Gastroesophageal sphincter (tissue), 4 donors: ENCODE data around the gene GPR137. TPM values are rescaled to one million over a fixed set of nuclear protein-coding genes. Genes with fewer than 3 reads are reported as not detected.
"Not testable (repeated sequence)": the region's sequence is repeated elsewhere in the genome, so short reads cannot be mapped to it uniquely, and the experiment has no call there.

ENCODE experiments used
- ATAC-seq: fragments of 150-250 bp; one replicate; pipeline ENCODE4 v1.9.1; 2016; ENCODE audit warnings: mild to moderate bottlenecking, moderate library complexity
- H3K27ac ChIP-seq, 4 donors: fragments of 200-600 bp; sonication (generic) in 3 of 4; 1 replicate in 3 of 4; 2 replicates in 1 of 4; pipeline ENCODE4 v1.5.1; 2016 to 2019
- H3K27me3 ChIP-seq: fragments of 200-600 bp; sonication (generic); one replicate; pipeline ENCODE4 v1.5.1; 2019
- H3K36me3 ChIP-seq, 2 donors: fragments of 200-600 bp; sonication (generic); one replicate each; pipeline ENCODE4 v1.5.1; 2019; ENCODE audit warnings: control low read depth in 1 of 2
- H3K4me1 ChIP-seq, 3 donors: fragments of 200-600 bp; sonication (generic); 1 replicate in 2 of 3; 2 replicates in 1 of 3; pipeline ENCODE4 v1.5.1; 2016 to 2019; ENCODE audit warnings: control low read depth in 2 of 3
- H3K4me3 ChIP-seq, 2 donors: fragments of 200-600 bp; sonication (generic); one replicate each; pipeline ENCODE4 v1.5.1; 2019; ENCODE audit warnings: mild to moderate bottlenecking in 1 of 2, moderate library complexity in 1 of 2
- H3K9me3 ChIP-seq, 3 donors: fragments of 200-600 bp; sonication (generic); one replicate each; pipeline ENCODE4 v1.5.1; 2017 to 2019; ENCODE audit warnings: control low read depth in 2 of 3
- EP300 ChIP-seq: sonication (generic); formaldehyde crosslinking; IDR thresholded peaks from one replicate; pipeline ENCODE4 v1.6.1; 2017; ENCODE audit warnings: antibody characterized with exemption, mild to moderate bottlenecking
- POLR2A ChIP-seq, 2 donors: fragments of 450-650 bp; IDR thresholded peaks; one replicate each; pipeline ENCODE4 v1.6.1; 2017; ENCODE audit warnings: antibody characterized with exemption in 2 of 2, mild to moderate bottlenecking in 2 of 2, moderate library complexity in 1 of 2
- POLR2AphosphoS5 ChIP-seq: sonication (generic); formaldehyde crosslinking; IDR thresholded peaks from one replicate; pipeline ENCODE4 v1.6.1; 2017; ENCODE audit warnings: antibody characterized with exemption
- WGBS, 2 donors: methylation state at CpG; one replicate each; pipeline ENCODE4 v1.1.5; 2018; ENCODE audit warnings: low coverage in 1 of 2; 5-methylcytosine and 5-hydroxymethylcytosine counted together
- total RNA-seq, 4 donors: library from RNA; depleted of rRNA; stranded (reverse); fragments of >200 nt; gene quantifications; one replicate each; pipeline ENCODE4 v1.1.0, GENCODE V29; 2016
- TF ChIP-seq, protein P1 (sequence below), 4 experiments: fragments of 200-600 bp in 2 of 4; fragments of 450-650 bp in 2 of 4; sonication (generic) in 1 of 4; IDR thresholded peaks; one replicate each; pipeline ENCODE4 v1.5.1; 2017 to 2019; ENCODE audit warnings: antibody characterized with exemption in 4 of 4, mild to moderate bottlenecking in 2 of 4, moderate library complexity in 2 of 4

The GPR137 gene
- total RNA-seq, 4 donors from 2014 or later, result 14.0 to 37.1 (median 27.6) TPM

DNA sequence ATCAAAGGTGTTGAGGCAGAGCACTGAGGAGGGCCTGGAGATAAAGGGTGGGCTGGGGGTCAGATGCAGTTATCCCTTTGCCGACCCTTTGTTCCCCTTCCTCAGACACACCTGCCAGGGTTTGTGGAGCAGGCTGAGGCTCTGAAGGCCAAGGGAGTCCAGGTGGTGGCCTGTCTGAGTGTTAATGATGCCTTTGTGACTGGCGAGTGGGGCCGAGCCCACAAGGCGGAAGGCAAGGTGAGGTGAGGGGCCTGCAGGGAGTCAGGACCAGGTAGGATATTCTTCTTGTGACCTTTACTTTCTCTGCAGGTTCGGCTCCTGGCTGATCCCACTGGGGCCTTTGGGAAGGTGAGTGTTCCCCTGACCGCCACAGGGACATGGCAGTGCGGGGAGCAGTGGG, 34.9 kb downstream of the GPR137 start:
- 93% methylated on average over 3 of the region's 7 CpGs; no CpG with 5 or more reads in 1 of the 2 donors for WGBS, 2 donors
- ATAC-seq, result no peak
- Histone ChIP-seq H3K36me3 (peaks cover 0 to 42% of the 10 kb centered on the region in 2 donors), H3K9me3 (no peaks in the 10 kb centered on the region), H3K4me1 (peaks cover 0 to 31% (median 14%) of the 10 kb centered on the region in 3 donors), H3K27me3 (no peaks in the 10 kb centered on the region), H3K4me3 (no peak overlapping the region), H3K27ac (no peak overlapping the region)
- TF ChIP-seq, protein P1, sequence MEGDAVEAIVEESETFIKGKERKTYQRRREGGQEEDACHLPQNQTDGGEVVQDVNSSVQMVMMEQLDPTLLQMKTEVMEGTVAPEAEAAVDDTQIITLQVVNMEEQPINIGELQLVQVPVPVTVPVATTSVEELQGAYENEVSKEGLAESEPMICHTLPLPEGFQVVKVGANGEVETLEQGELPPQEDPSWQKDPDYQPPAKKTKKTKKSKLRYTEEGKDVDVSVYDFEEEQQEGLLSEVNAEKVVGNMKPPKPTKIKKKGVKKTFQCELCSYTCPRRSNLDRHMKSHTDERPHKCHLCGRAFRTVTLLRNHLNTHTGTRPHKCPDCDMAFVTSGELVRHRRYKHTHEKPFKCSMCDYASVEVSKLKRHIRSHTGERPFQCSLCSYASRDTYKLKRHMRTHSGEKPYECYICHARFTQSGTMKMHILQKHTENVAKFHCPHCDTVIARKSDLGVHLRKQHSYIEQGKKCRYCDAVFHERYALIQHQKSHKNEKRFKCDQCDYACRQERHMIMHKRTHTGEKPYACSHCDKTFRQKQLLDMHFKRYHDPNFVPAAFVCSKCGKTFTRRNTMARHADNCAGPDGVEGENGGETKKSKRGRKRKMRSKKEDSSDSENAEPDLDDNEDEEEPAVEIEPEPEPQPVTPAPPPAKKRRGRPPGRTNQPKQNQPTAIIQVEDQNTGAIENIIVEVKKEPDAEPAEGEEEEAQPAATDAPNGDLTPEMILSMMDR (IDR thresholded peaks at IDR 0.05), result no peak
- TF ChIP-seq EP300 (no peak), POLR2AphosphoS5 (no peak), POLR2A (IDR thresholded peaks at IDR 0.05) (no peak)

DNA sequence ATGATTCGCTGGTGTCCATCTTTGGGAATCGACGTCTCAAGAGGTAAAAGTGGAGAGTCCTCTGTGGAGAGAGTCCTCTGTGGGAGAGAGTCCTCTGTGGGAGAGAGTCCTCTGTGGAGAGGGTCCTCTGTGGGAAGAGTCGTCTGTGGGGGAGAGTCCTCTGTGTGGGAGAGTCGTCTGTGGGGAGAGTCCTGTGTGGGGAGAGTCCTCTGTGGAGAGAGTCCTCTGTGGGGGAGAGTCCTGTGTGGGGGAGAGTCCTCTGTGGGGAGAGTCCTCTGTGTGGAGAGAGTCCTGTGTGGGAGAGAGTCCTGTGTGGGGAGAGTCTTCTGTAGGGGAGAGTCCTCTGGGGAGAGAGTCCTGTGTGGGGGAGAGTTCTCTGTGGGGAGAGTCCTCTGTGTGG, 35.4 kb downstream of the GPR137 start:
- no peak for ATAC-seq
- no peak overlapping the region for H3K27ac ChIP-seq
- no CpG with 5 or more reads among the region's 5 CpGs for WGBS, 2 donors
- no peak overlapping the region for H3K4me3 ChIP-seq
- TF ChIP-seq, protein P1 (IDR thresholded peaks at IDR 0.05), result no peak
- no peak for TF ChIP-seq POLR2A (IDR thresholded peaks at IDR 0.05)
- no peak for TF ChIP-seq POLR2AphosphoS5
- TF ChIP-seq EP300, result no peak
- H3K4me1 ChIP-seq, result peaks cover 0 to 26% (median 14%) of the 10 kb centered on the region in 3 donors
- peaks cover 0 to 38% of the 10 kb centered on the region in 2 donors for H3K36me3 ChIP-seq
- no peaks in the 10 kb centered on the region for H3K9me3 ChIP-seq
- H3K27me3 ChIP-seq, result no peaks in the 10 kb centered on the region

DNA sequence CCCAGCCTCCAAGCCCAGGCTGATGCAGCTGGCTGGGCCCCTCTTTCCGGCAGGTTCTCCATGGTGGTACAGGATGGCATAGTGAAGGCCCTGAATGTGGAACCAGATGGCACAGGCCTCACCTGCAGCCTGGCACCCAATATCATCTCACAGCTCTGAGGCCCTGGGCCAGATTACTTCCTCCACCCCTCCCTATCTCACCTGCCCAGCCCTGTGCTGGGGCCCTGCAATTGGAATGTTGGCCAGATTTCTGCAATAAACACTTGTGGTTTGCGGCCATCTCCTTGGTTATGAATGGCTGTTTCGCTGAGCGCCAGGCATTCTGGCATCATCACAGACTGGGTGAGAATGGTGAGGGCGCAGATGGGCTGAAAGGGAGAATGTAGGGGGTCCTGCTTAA, 35.9 kb downstream of the GPR137 start:
- no peak for ATAC-seq
- no peak overlapping the region for H3K27ac ChIP-seq
- no peak overlapping the region for H3K4me3 ChIP-seq
- H3K27me3 ChIP-seq, result no peaks in the 10 kb centered on the region
- TF ChIP-seq, protein P1 (IDR thresholded peaks at IDR 0.05), result no peak
- TF ChIP-seq POLR2A (IDR thresholded peaks at IDR 0.05), result no peak
- TF ChIP-seq EP300, result no peak
- no peak for TF ChIP-seq POLR2AphosphoS5
- peaks cover 0 to 34% of the 10 kb centered on the region in 2 donors for H3K36me3 ChIP-seq
- H3K4me1 ChIP-seq, result peaks cover 0 to 21% (median 13%) of the 10 kb centered on the region in 3 donors
- WGBS, 2 donors, result 75% methylated on average over 4 of the region's 5 CpGs; no CpG with 5 or more reads in 1 of the 2 donors
- H3K9me3 ChIP-seq, result no peaks in the 10 kb centered on the region

DNA sequence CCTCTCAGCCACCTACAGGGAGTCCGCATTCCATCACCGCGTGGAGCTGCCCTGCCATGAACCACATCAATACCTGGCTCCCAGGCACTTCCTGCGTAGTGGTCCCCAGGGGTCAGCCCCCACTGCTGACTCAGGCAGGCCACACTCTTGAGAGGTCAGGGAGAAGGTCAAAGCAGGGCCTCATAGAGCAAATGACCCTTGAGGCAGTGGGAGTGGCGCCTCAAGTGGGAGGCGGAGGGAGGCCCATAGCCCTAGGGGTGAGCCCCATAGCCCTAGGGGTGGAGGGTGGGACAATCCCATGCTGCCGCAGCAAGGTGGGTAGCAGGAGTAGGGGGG, 37.2 kb downstream of the GPR137 start:
- Histone ChIP-seq H3K36me3 (peaks cover 0 to 34% of the 10 kb centered on the region in 2 donors), H3K27ac (no peak overlapping the region), H3K4me3 (no peak overlapping the region), H3K4me1 (peaks cover 0 to 16% (median 7%) of the 10 kb centered on the region in 3 donors), H3K27me3 (no peaks in the 10 kb centered on the region), H3K9me3 (no peaks in the 10 kb centered on the region)
- TF ChIP-seq EP300 (no peak), POLR2AphosphoS5 (no peak), POLR2A (IDR thresholded peaks at IDR 0.05) (no peak)
- TF ChIP-seq, protein P1 (IDR thresholded peaks at IDR 0.05), result no peak
- ATAC-seq, result no peak
- 80% methylated on average over 3 of the region's 7 CpGs; no CpG with 5 or more reads in 1 of the 2 donors for WGBS, 2 donors

DNA sequence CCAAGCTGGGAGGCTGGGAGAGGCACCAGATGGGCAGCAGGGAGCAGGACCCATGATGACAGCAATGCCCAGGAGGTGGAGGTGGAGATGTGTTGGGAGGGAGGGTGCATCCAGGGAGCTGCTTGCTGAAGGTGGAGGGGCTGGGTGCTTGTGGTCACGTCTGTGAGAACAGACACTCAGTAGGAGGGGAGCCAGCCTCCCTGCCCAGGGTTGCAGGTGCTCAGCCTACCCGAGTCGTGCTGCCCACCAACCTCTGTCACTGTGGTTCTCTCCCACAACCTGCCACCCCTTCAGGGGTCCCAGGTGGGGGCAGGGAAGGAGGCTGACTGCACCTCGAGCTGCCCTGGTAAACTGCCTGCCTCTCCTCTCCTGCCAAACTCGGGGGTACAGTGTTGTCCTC, 37.7 kb downstream of the GPR137 start:
- no peak overlapping the region for H3K27ac ChIP-seq
- no peak for TF ChIP-seq POLR2A (IDR thresholded peaks at IDR 0.05)
- no peak for TF ChIP-seq EP300
- no peak for TF ChIP-seq POLR2AphosphoS5
- TF ChIP-seq, protein P1 (IDR thresholded peaks at IDR 0.05), result no peak
- no peaks in the 10 kb centered on the region for H3K27me3 ChIP-seq
- H3K4me1 ChIP-seq, result peaks cover 0 to 15% (median 7%) of the 10 kb centered on the region in 3 donors
- no peak overlapping the region for H3K4me3 ChIP-seq
- WGBS, 2 donors, result no CpG with 5 or more reads among the region's 5 CpGs
- no peaks in the 10 kb centered on the region for H3K9me3 ChIP-seq
- H3K36me3 ChIP-seq, result peaks cover 0 to 34% of the 10 kb centered on the region in 2 donors
- no peak for ATAC-seq

DNA sequence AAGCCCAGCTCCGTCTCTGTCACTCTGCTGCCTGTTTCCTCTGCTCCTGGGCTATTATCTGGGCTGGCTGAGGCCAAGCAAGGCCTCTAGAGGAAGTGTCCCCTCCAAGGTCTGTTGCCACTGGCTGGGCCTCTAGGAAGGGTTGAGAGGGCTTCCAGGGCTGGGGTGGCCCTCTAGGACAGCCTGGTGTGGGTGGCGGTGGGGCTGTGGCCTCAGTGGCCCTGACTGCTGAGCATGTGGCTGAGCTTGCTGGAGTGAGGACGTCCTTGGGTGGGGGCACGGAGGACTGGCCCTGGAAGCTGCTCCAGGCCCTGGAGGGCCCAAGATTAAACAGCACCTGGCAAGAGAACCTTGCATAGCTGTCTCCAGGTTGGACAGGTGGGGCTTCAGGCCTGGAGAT, 38.3 kb downstream of the GPR137 start:
- ATAC-seq, H3K27me3 ChIP-seq, H3K27ac ChIP-seq, H3K4me3 ChIP-seq, H3K4me1 ChIP-seq, H3K9me3 ChIP-seq: not testable (repeated sequence)
- 80% methylated on average over 1 of the region's 4 CpGs; no CpG with 5 or more reads in 1 of the 2 donors for WGBS, 2 donors
- H3K36me3 ChIP-seq, result peaks cover 0 to 34% of the 10 kb centered on the region in 2 donors
